Measurements from ENCODE around the gene GLIS2. TPM values are rescaled to one million over a fixed set of nuclear protein-coding genes. Genes with fewer than 3 reads are reported as not detected.

Gene GLIS2
- total RNA-seq, 1 donor from 2014 or later, result 8.6 TPM

- DNase-seq (ENCODE audit: low spot score in 2 of 2) (no peak), FAIRE-seq (no peak)
Measured at GRCh38 chr16:4347765-4348509, 32.1 kb downstream of the GLIS2 start.

DNA sequence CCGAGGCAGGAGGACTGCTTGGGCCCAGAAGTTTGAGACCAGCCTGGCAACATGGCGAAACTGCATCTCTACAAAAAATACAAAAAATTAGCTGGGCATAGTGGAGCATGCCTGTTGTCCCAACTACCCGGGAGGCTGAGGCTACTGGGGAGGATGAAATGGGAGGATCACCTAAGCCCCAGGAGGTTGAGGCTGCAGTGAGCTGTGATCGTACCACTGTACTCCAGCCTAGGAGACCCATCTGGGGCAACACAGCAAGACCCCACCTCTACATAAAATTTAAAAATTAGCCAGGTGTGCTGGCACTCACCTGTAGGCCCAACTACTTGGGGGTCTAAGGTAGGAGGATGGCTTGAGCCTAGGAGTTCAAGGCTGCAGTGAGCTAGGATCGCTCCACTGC is 33.5 kb downstream of the GLIS2 start:
- no peak for DNase-seq (ENCODE audit: low spot score in 2 of 2)
- no peak for FAIRE-seq

GRCh38 chr16:4350365-4350786 is 34.5 kb downstream of the GLIS2 start:
- DNase-seq (ENCODE audit: low spot score in 2 of 2) (no peak), FAIRE-seq (no peak)

DNA sequence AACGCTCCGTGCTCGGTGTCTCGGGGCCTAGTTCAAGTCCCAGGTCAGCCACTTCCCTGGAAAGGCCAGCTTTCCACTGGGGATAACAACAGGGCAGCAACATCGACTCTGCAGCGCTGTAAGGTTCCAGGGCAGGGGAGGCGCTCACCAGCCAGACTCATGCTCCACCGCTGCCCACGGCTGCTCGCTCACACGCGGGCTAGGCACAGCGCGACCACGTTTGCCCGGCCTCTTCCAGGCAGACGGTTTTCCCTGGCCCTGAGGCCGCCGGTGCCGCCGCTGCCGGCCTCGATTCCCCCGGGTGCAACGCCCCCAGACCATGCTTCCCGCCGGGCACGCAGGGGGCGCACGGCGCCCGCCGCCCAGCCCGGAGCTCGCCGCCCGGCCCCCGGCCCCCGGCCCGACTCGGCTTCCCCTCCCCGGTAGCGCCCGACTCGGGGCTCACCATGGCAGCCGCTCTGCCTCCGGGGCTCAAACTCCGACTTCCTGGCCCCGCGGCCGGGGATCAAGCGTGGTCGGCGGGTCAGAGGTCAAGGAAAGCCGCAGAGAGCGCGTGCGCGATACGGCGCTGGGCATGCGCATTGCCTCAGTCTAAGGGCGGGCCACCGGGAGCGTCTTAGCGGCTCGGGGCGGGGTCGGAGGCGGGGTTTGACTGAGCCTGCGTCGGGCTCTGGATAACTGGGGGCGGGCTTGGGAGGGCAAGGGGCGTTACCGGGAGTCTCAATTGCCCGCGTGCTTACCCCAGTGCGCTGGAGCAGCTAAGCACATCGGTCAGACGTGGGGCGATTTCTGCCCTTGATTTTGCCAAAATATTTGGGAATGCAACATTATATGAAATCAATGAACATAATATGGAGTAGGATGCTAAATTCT is 35.2 kb downstream of the GLIS2 start, which contains the start of gene PAM16:
Gene PAM16, minus strand, starts transcription at position 535 of the 873 bp plus-strand sequence. Its CDS starts 87 bp downstream, at position 448.
- DNase-seq (ENCODE audit: low spot score in 2 of 2), result peak; percentile 97
- no peak for FAIRE-seq

GRCh38 chr16:4351880-4352279 is 36.0 kb downstream of the GLIS2 start:
- no peak for FAIRE-seq
- no peak for DNase-seq (ENCODE audit: low spot score in 2 of 2)

DNA sequence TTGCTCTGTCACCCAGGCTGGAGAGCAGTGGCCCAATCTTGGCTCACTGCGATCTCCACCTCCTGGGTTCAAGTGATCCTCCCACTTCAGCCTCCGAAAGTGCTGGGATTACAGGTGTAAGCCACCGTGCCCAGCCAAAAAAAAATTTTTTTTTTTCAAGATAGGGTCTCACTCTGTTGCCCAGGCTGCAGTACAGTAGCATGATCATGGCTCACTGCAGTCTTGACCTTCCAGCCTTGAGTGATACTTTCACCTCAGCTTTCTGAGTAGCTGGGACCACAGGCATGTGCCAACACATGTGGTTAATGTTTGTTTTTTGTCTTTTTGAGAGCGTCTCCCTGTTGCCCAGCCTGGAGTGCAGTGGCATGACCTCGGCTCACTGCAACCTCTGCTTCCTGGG is 37.0 kb downstream of the GLIS2 start:
- FAIRE-seq, result no peak
- DNase-seq (ENCODE audit: low spot score in 2 of 2), result no peak

- FAIRE-seq, result no peak
- DNase-seq (ENCODE audit: low spot score in 2 of 2), result no peak
Measured at GRCh38 chr16:4353675-4354074, 37.8 kb downstream of the GLIS2 start.

DNA sequence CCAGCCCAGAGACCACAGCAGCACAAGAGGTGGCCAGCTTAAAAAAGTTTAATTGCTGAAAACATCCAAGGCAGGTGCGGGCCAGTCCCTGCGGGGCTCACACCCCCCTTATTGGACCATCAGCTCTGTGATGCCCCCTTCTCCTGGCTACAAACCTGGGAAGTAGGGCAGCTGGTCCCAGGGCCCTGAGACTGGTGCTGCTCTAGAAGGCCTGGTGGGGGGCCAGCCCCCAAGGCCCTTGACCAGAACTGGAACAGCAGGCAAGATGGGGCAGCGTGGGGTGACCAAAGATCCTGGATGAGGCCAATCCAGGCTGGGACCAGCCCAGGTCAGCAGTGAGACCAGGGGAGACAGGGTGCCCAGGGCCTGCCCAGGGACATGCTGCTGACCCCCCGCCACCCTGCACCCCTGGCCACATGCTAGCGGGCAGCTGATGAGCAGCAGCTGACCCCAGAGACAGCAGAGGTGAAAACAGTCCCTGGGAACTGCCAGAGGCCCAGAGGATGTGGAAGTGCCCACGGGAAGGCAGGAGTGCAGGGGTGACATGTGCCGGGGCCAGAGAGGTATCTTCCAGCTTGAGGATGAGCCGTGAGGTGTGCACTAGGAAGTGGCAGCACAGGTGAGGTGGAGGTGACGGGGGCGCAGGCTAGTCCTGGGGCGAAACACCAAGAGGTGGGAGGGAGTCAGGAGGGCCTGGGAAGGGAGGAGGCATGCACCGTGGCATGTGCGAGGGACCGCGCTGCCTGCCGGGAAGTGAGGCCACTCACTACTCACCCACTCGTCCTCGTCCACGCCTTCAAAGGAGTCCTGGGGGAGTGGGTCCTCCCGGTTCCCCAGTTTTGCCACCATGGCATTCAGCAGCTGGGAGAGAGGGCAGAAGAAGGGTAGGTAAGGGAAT is 38.9 kb downstream of the GLIS2 start:
- no peak for DNase-seq (ENCODE audit: low spot score in 2 of 2)
- FAIRE-seq, result no peak

DNA sequence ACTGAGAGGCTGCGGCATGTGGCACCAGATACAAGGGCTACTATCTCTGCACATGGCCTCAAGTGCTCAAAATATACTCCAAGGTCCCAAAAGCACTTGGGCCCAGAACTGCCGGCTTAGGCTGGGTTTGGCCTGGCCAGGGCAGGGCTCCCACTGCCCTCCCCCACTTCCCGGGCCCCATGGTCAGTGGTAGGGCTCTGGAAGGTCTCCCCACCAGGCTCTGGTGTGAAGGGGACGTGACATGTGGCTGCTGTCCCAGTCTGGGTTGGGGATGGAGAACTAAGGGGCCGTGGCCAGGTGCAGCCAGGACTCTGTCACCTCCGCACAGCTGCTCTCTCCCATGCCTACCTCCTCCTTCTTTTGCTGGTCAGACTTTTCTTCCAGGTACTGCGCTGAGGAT is 41.0 kb downstream of the GLIS2 start:
- DNase-seq (ENCODE audit: low spot score in 2 of 2), result no peak
- FAIRE-seq, result no peak

- no peak for DNase-seq (ENCODE audit: low spot score in 2 of 2)
- FAIRE-seq, result no peak
Measured at GRCh38 chr16:4358236-4358635, 42.4 kb downstream of the GLIS2 start.

DNA sequence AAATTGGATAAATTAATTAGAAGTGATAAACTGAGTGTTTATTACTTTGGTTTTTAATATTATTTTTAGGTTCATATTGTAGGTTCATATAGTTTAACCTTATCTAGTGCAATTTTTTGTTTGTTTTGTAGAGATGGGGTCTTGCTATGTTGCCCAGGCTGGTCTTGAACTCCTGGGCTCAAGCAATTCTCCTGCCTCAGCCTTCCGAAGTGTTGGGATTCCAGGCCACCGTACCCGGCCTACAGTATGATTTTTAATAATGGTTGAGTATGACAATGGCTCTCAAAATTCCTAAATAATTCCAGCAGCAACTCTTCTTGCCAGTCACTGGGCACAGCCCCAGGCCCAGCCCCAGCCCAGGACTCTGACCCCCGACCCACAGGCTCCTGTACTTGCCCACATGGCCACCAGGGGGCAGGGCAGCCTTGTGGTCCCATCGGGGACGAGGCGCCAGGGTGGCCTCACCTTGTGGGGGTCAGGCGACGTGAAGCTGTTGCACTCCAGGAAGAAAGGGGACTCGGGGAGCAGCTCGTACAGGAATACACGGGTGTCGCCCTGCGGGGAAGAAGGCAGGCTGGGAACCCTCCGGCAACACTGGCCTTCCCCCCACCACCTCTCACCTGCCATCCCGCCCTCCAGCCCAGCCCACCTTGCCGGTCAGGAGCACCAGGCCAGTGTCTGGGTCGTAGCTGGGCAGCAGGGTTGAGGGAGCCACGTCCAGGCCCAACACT is 43.1 kb downstream of the GLIS2 start:
- DNase-seq (ENCODE audit: low spot score in 2 of 2) (peak; percentile 69 to 75), FAIRE-seq (no peak)

DNA sequence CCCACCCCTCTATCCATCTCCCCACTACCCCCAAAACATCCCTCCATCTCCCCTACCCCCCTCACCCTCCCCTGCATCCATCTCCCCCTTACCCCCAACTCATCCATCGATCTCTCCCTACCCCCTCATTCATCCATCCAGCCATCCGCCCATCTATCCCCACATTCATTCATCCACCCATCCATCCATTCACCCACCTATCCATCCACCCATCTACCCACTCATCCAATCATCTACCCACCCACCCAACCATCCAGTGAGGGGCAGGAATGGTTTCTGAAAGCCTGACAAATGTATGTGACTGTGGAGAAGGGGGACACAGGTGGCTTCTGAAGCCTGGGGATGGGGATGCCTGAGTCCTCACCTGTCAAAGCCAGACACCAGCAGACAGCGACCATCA is 44.0 kb downstream of the GLIS2 start:
- FAIRE-seq (no peak), DNase-seq (ENCODE audit: low spot score in 2 of 2) (no peak)

GRCh38 chr16:4360538-4361021 is 44.7 kb downstream of the GLIS2 start:
- FAIRE-seq (no peak), DNase-seq (ENCODE audit: low spot score in 2 of 2) (no peak)

GRCh38 chr16:4361033-4361943 is 45.4 kb downstream of the GLIS2 start:
- FAIRE-seq (no peak), DNase-seq (ENCODE audit: low spot score in 2 of 2) (no peak)

DNA sequence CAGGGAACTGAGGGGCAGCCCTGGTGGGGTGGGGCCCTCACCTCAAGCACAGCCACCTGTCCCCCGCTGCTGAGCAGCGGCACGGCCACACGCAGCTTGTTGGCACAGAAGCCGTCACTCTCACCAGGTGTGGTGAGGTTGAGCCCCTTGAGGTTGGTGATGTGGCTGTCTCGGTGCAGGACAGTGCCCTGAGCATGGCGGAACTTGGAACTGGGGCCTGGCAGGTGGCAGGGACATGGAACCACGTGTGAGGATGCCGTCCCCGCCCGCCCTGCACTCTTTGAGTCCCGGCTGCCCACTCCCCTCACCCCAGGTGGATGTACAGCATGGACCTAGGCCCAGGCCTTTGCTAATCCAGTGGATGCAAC is 46.1 kb downstream of the GLIS2 start:
- FAIRE-seq (no peak), DNase-seq (ENCODE audit: low spot score in 2 of 2) (no peak)

- DNase-seq (ENCODE audit: low spot score in 2 of 2) (no peak), FAIRE-seq (no peak)
Measured at GRCh38 chr16:4362476-4363135, 46.7 kb downstream of the GLIS2 start.

GRCh38 chr16:4364196-4365013 is 48.5 kb downstream of the GLIS2 start:
- DNase-seq (ENCODE audit: low spot score in 2 of 2) (no peak), FAIRE-seq (no peak)
